HFFc6 (cell line): ENCODE data around the gene RAPGEF5. TPM values are rescaled to one million over a fixed set of nuclear protein-coding genes. Genes with fewer than 3 reads are reported as not detected.

Experiments
- DNase-seq: peaks from one replicate; pipeline ENCODE4 v3.0.0-alpha.2; 2018
- H3K27ac Mint-ChIP-seq: 2 replicates; pipeline ENCODE4 v1.8.0; 2020; ENCODE audit warnings: mild to moderate bottlenecking, mixed read lengths
- H3K27me3 Mint-ChIP-seq: 2 replicates; pipeline ENCODE4 v1.8.0; 2021; ENCODE audit warnings: mild to moderate bottlenecking, moderate library complexity, mixed read lengths; ENCODE audit not compliant: insufficient read depth
- H3K36me3 Mint-ChIP-seq: 2 replicates; pipeline ENCODE4 v1.8.0; 2021; ENCODE audit warnings: low read depth, mixed read lengths
- H3K4me1 Mint-ChIP-seq: 2 replicates; pipeline ENCODE4 v1.8.0; 2020; ENCODE audit warnings: low read depth, mixed read lengths
- H3K4me3 Mint-ChIP-seq: 2 replicates; pipeline ENCODE4 v1.8.0; 2020; ENCODE audit warnings: mild to moderate bottlenecking, moderate library complexity, mixed read lengths
- H3K9me3 Mint-ChIP-seq: 2 replicates; pipeline ENCODE4 v1.8.0; 2020; ENCODE audit warnings: mild to moderate bottlenecking, mixed read lengths
- CTCF ChIP-seq: fragments of 200-600 bp; sonication (generic); IDR thresholded peaks from 2 replicates; pipeline ENCODE4 v1.5.0; 2021; ENCODE audit warnings: antibody characterized with exemption, mild to moderate bottlenecking
- total RNA-seq, 6 experiments: library from RNA; stranded (reverse); fragmentation: NEBNext Ultra II Directional; extraction: Animal tissue kit (Norgen Biotek cat#: 25700); gene quantifications; 2 replicates in 1 of 6; 3 replicates in 5 of 6; pipeline ENCODE4 v1.2.3, GENCODE V29; 2021

The RAPGEF5 gene
- total RNA-seq, 6 experiments from 2014 or later = 0.33 to 2.4 (median 1.3) TPM

GRCh38 chr7:22210967-22211366 is 146.0 kb downstream of the RAPGEF5 start:
- Mint-ChIP-seq H3K36me3 (no peaks in the 10 kb centered on the region), H3K4me3 (no peak overlapping the region), H3K27me3 (peaks cover 8% of the 10 kb centered on the region; the same call in 1 of the 2 replicates), H3K9me3 (no peaks in the 10 kb centered on the region), H3K27ac (no peak overlapping the region), H3K4me1 (peaks cover 10% of the 10 kb centered on the region)
- DNase-seq = no peak
- TF ChIP-seq CTCF = no peak

- Mint-ChIP-seq H3K4me1 (peaks cover 10% of the 10 kb centered on the region), H3K27me3 (peaks cover 7% of the 10 kb centered on the region; the same call in 1 of the 2 replicates), H3K4me3 (no peak overlapping the region), H3K36me3 (no peaks in the 10 kb centered on the region), H3K9me3 (no peaks in the 10 kb centered on the region), H3K27ac (no peak overlapping the region)
- no peak for DNase-seq
- no peak for TF ChIP-seq CTCF
Observed at GRCh38 chr7:22210355-22210754, 146.6 kb downstream of the RAPGEF5 start.

GRCh38 chr7:22208799-22209198 is 148.2 kb downstream of the RAPGEF5 start:
- TF ChIP-seq CTCF = no peak

GRCh38 chr7:22207724-22208225 is 149.2 kb downstream of the RAPGEF5 start:
- no peaks in the 10 kb centered on the region for H3K9me3 Mint-ChIP-seq
- DNase-seq = no peak
- H3K36me3 Mint-ChIP-seq = no peaks in the 10 kb centered on the region
- no peak for TF ChIP-seq CTCF
- H3K27me3 Mint-ChIP-seq = peaks cover 4% of the 10 kb centered on the region; the same call in 1 of the 2 replicates
- H3K27ac Mint-ChIP-seq = no peak overlapping the region
- no peak overlapping the region for H3K4me3 Mint-ChIP-seq
- peaks cover 18% of the 10 kb centered on the region for H3K4me1 Mint-ChIP-seq

More at GRCh38 chr7:22208799-22209198, 148.2 kb downstream of the RAPGEF5 start:
- no peak for DNase-seq
- Mint-ChIP-seq H3K36me3 (no peaks in the 10 kb centered on the region), H3K4me1 (peaks cover 18% of the 10 kb centered on the region), H3K27ac (no peak overlapping the region), H3K27me3 (peaks cover 1% of the 10 kb centered on the region; the same call in 1 of the 2 replicates), H3K4me3 (no peak overlapping the region), H3K9me3 (no peaks in the 10 kb centered on the region)

GRCh38 chr7:22205631-22206030 is 151.3 kb downstream of the RAPGEF5 start:
- peaks cover 17% of the 10 kb centered on the region for H3K4me1 Mint-ChIP-seq
- no peaks in the 10 kb centered on the region for H3K9me3 Mint-ChIP-seq
- H3K27me3 Mint-ChIP-seq = peaks cover 6% of the 10 kb centered on the region; the same call in 1 of the 2 replicates
- H3K4me3 Mint-ChIP-seq = no peak overlapping the region
- no peak for TF ChIP-seq CTCF
- DNase-seq = no peak
- no peak overlapping the region for H3K27ac Mint-ChIP-seq
- H3K36me3 Mint-ChIP-seq = no peaks in the 10 kb centered on the region
